Breast epithelium (tissue), 3 donors: Measurements from ENCODE around the gene MRPS6.

Experiments
- POLR2AphosphoS5 ChIP-seq, 3 donors: sonication (generic); formaldehyde crosslinking; IDR thresholded peaks; one replicate each; pipeline ENCODE4 v1.6.1; 2017; ENCODE audit warnings: antibody characterized with exemption in 3 of 3
- TF ChIP-seq, protein P1 (sequence below), 3 donors: fragments of 450-650 bp; IDR thresholded peaks; one replicate each; pipeline ENCODE4 v1.5.1; 2016 to 2017; ENCODE audit warnings: antibody characterized with exemption in 3 of 3, mild to moderate bottlenecking in 3 of 3, moderate library complexity in 3 of 3

DNA sequence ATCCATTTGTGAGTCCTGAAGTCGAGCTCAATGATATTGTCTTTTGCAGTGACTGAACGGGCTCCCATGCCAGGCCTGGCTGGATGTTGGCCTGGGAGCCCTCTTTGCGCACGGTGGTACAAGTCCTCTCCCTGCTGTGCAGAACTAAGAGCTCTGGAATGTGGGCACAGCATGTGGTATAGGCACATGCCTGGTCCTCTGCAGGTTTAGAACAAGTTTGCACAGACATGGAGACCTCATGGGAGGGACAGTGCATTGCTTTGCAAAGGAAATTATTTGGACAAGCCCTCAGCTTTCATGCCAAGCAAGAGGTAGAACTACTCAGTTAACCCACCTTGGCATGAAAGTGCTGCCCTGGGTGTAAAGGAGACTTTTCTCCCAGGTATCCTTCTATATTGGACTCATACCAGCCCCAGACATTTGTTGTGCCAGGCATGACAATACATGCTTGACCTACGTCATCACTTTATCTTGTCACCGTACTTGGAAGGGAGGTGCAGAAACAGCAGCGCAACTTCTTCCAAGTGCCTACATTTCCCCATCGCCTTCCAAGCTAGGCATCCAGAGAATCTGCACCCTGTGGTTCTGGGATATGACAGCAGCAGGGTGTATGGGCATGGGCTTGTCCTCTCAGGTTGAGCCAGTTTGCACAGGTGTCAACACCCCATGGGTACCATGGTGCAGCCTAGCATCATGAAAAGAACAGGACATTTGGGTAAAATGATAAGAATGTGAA lies 37.6 kb upstream of the MRPS6 start:
- TF ChIP-seq POLR2AphosphoS5 (IDR thresholded peaks at IDR 0.05): no peak
- TF ChIP-seq, protein P1, sequence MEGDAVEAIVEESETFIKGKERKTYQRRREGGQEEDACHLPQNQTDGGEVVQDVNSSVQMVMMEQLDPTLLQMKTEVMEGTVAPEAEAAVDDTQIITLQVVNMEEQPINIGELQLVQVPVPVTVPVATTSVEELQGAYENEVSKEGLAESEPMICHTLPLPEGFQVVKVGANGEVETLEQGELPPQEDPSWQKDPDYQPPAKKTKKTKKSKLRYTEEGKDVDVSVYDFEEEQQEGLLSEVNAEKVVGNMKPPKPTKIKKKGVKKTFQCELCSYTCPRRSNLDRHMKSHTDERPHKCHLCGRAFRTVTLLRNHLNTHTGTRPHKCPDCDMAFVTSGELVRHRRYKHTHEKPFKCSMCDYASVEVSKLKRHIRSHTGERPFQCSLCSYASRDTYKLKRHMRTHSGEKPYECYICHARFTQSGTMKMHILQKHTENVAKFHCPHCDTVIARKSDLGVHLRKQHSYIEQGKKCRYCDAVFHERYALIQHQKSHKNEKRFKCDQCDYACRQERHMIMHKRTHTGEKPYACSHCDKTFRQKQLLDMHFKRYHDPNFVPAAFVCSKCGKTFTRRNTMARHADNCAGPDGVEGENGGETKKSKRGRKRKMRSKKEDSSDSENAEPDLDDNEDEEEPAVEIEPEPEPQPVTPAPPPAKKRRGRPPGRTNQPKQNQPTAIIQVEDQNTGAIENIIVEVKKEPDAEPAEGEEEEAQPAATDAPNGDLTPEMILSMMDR (IDR thresholded peaks at IDR 0.05): no peak
